Sigmoid colon (tissue), 4 donors: Measurements from ENCODE around the gene LPA.

ENCODE experiments used
- EP300 ChIP-seq, 4 donors: sonication (generic); formaldehyde crosslinking; IDR thresholded peaks; one replicate each; pipeline ENCODE4 v1.6.1; 2017; ENCODE audit warnings: antibody characterized with exemption in 4 of 4
- POLR2A ChIP-seq, 2 donors: fragments of 450-650 bp; IDR thresholded peaks; one replicate each; pipeline ENCODE4 v1.6.1; 2016; ENCODE audit warnings: antibody characterized with exemption in 2 of 2, mild to moderate bottlenecking in 2 of 2, moderate library complexity in 2 of 2
- POLR2AphosphoS5 ChIP-seq, 4 donors: sonication (generic); formaldehyde crosslinking; IDR thresholded peaks; one replicate each; pipeline ENCODE4 v1.6.1; 2017; ENCODE audit warnings: antibody characterized with exemption in 4 of 4
- TF ChIP-seq, protein P1 (sequence below), 4 experiments: fragments of 450-650 bp in 3 of 4; fragments of 200-600 bp in 1 of 4; IDR thresholded peaks; one replicate each; pipeline ENCODE4 v1.5.1; 2016 to 2019; ENCODE audit warnings: antibody characterized with exemption in 4 of 4, mild to moderate bottlenecking in 3 of 4, moderate library complexity in 2 of 4

- TF ChIP-seq POLR2A (IDR thresholded peaks at IDR 0.05): no peak
- TF ChIP-seq, protein P1, sequence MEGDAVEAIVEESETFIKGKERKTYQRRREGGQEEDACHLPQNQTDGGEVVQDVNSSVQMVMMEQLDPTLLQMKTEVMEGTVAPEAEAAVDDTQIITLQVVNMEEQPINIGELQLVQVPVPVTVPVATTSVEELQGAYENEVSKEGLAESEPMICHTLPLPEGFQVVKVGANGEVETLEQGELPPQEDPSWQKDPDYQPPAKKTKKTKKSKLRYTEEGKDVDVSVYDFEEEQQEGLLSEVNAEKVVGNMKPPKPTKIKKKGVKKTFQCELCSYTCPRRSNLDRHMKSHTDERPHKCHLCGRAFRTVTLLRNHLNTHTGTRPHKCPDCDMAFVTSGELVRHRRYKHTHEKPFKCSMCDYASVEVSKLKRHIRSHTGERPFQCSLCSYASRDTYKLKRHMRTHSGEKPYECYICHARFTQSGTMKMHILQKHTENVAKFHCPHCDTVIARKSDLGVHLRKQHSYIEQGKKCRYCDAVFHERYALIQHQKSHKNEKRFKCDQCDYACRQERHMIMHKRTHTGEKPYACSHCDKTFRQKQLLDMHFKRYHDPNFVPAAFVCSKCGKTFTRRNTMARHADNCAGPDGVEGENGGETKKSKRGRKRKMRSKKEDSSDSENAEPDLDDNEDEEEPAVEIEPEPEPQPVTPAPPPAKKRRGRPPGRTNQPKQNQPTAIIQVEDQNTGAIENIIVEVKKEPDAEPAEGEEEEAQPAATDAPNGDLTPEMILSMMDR (IDR thresholded peaks at IDR 0.05): no peak
- no peak for TF ChIP-seq EP300 (IDR thresholded peaks at IDR 0.05)
- no peak for TF ChIP-seq POLR2AphosphoS5 (IDR thresholded peaks at IDR 0.05)
Measured at GRCh38 chr6:160507420-160507819, 156.7 kb downstream of the LPA start.
